HepG2 (cell line): ENCODE data around the gene HSP90AA1.

Experiments used
- SKIL ChIP-seq: sonication (generic); formaldehyde crosslinking; IDR thresholded peaks from 2 replicates; pipeline ENCODE4 v1.8.0; 2022; ENCODE audit warnings: missing genetic modification reagents, mild to moderate bottlenecking, moderate library complexity, borderline replicate concordance
- TFAP4 ChIP-seq: sonication (generic); IDR thresholded peaks from 2 replicates; pipeline ENCODE4 v1.6.1; 2016; ENCODE audit warnings: low read depth, borderline replicate concordance

GRCh38 chr14:102086972-102087761 lies at the start of gene HSP90AA1:
- no peak for TF ChIP-seq TFAP4
- TF ChIP-seq SKIL (CRISPR knock-in tag) = no peak
